ENCODE measurements around the gene STK25. TPM values are rescaled to one million over a fixed set of nuclear protein-coding genes. Genes with fewer than 3 reads are reported as not detected.

The STK25 gene
- total and polyA plus RNA-seq, 10 donors = 127 to 254 (median 172) TPM

DNA sequence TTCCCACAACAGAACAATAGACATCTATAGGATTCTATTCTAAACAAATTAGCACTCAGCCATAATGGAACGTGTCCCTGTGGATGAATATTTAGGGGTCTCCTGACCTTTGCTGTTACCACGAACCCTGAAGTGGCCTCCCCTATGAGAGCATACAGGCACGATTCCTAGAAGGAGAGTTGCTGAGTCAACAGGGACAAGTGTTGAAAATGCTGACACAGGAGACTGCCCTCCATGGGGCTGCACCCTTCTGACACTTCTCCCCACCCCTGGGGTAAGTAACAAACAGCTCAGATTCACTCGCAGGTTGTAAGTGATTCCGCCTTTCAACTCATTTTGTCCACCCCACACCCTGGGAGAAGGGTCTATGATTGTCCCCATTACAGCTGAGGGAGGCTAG, 14.1 kb upstream of the STK25 start:
- intact Hi-C loops (cut with DNase I; ENCODE audit: low total_unique reads) = no loop called here
- TF ChIP-seq POLR2AphosphoS5 (IDR thresholded peaks at IDR 0.05) (no peak), POLR2A (IDR thresholded peaks at IDR 0.05) (no peak)
- TF ChIP-seq, protein P1, sequence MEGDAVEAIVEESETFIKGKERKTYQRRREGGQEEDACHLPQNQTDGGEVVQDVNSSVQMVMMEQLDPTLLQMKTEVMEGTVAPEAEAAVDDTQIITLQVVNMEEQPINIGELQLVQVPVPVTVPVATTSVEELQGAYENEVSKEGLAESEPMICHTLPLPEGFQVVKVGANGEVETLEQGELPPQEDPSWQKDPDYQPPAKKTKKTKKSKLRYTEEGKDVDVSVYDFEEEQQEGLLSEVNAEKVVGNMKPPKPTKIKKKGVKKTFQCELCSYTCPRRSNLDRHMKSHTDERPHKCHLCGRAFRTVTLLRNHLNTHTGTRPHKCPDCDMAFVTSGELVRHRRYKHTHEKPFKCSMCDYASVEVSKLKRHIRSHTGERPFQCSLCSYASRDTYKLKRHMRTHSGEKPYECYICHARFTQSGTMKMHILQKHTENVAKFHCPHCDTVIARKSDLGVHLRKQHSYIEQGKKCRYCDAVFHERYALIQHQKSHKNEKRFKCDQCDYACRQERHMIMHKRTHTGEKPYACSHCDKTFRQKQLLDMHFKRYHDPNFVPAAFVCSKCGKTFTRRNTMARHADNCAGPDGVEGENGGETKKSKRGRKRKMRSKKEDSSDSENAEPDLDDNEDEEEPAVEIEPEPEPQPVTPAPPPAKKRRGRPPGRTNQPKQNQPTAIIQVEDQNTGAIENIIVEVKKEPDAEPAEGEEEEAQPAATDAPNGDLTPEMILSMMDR (IDR thresholded peaks at IDR 0.05 in 8 of 11, conservative IDR thresholded peaks at IDR 0.05 in 3 of 11) = no peak
- DNase-seq = no peak
- Histone ChIP-seq H3K4me1 (no peaks in the 10 kb centered on the region), H3K4me3 (no peak overlapping the region), H3K27ac (no peak overlapping the region), H3K36me3 (no peaks in the 10 kb centered on the region), H3K9me3 (peaks cover 0 to 19% (median 13%) of the 10 kb centered on the region in 8 donors), H3K27me3 (replicated peaks in 1 of 7) (peaks cover 0 to 34% (median 0%) of the 10 kb centered on the region in 7 donors)
- 70 to 89% (median 79%) methylated on average over 5 of the region's 5 CpGs for WGBS, 5 donors

DNA sequence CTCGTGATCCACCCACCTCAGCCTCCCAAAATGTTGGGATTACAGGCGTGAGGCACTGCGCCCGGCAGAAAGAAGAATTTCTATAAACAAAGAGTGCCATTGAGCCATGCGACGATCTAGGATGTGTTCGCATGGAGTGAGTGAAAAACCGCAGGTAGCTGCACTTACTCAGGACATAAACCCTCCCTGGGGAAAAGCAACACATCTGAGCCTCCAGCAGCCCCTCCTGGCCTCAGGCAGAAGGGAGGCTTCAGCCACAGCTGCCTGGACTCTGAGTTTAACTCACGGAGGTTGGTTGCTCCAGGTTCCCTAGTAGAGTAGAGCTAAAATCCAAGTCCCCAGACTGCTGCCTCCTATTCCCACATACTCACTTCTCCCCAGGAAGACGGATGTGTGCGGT, 11.3 kb upstream of the STK25 start:
- peaks cover 0 to 34% (median 0%) of the 10 kb centered on the region in 7 donors for H3K27me3 ChIP-seq (replicated peaks in 1 of 7)
- no peaks in the 10 kb centered on the region for H3K9me3 ChIP-seq
- DNase-seq = no peak
- TF ChIP-seq POLR2A (IDR thresholded peaks at IDR 0.05) (no peak), POLR2AphosphoS5 (IDR thresholded peaks at IDR 0.05) (no peak)
- TF ChIP-seq, protein P1 (IDR thresholded peaks at IDR 0.05 in 8 of 11, conservative IDR thresholded peaks at IDR 0.05 in 3 of 11) = no peak
- H3K4me1 ChIP-seq = peaks cover 0 to 9% (median 0%) of the 10 kb centered on the region in 6 donors
- no peaks in the 10 kb centered on the region for H3K36me3 ChIP-seq
- no peak overlapping the region for H3K4me3 ChIP-seq
- 78 to 90% (median 86%) methylated on average over 11 of the region's 11 CpGs for WGBS, 5 donors
- intact Hi-C loops (cut with DNase I; ENCODE audit: low total_unique reads) = no loop called here
- H3K27ac ChIP-seq = no peak overlapping the region

DNA sequence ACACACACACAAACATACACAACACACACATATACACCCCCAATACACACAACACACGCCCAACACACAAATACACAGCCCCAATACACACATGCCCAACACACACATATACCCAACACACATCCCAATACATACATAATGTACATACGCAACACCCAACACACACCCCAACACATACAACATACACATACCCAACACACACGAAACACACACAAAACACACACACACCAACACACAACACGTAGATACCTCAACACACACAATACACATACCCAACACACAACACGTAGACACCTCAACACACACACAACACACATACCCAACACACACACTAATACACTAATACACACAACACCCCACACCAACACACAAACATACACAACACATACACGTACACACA, 8.9 kb upstream of the STK25 start:
- no peak overlapping the region for H3K27ac ChIP-seq
- H3K9me3 ChIP-seq = no peaks in the 10 kb centered on the region
- DNase-seq = no peak
- no peaks in the 10 kb centered on the region for H3K36me3 ChIP-seq
- WGBS, 5 donors = 90 to 96% (median 94%) methylated on average over 6 of the region's 6 CpGs
- no peak overlapping the region for H3K4me3 ChIP-seq
- peaks cover 0 to 9% (median 0%) of the 10 kb centered on the region in 6 donors for H3K4me1 ChIP-seq
- no peak for TF ChIP-seq POLR2AphosphoS5 (IDR thresholded peaks at IDR 0.05)
- TF ChIP-seq POLR2A (IDR thresholded peaks at IDR 0.05) = no peak
- TF ChIP-seq, protein P1 (IDR thresholded peaks at IDR 0.05 in 8 of 11, conservative IDR thresholded peaks at IDR 0.05 in 3 of 11) = no peak
- peaks cover 0 to 29% (median 0%) of the 10 kb centered on the region in 7 donors for H3K27me3 ChIP-seq (replicated peaks in 1 of 7)
- intact Hi-C loops (cut with DNase I; ENCODE audit: low total_unique reads) = no loop called here

DNA sequence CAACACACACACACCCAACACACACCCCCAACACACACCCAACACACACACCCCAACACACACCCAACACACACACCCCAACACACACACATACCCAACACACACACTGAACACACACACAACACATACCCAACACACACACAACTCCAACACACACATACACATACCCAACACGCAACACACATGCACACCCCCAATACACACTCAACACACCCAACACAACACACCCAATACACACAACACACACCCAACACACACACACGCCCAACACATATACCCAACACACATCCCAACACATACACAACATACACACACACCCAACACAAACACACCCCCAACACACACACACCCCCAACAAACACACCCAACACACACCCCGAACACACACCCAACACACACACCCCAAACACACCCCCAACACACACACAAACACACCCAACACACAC, 8.2 kb upstream of the STK25 start:
- no peaks in the 10 kb centered on the region for H3K36me3 ChIP-seq
- no peak overlapping the region for H3K4me3 ChIP-seq
- no peaks in the 10 kb centered on the region for H3K9me3 ChIP-seq
- peaks cover 0 to 9% (median 0%) of the 10 kb centered on the region in 6 donors for H3K4me1 ChIP-seq
- 96 to 100% (median 97%) methylated on average over 3 of the region's 3 CpGs for WGBS, 5 donors
- peaks cover 0 to 21% (median 0%) of the 10 kb centered on the region in 7 donors for H3K27me3 ChIP-seq (replicated peaks in 1 of 7)
- no peak for DNase-seq
- TF ChIP-seq, protein P1 (IDR thresholded peaks at IDR 0.05 in 8 of 11, conservative IDR thresholded peaks at IDR 0.05 in 3 of 11) = no peak
- no peak for TF ChIP-seq POLR2AphosphoS5 (IDR thresholded peaks at IDR 0.05)
- TF ChIP-seq POLR2A (IDR thresholded peaks at IDR 0.05) = no peak
- intact Hi-C loops (cut with DNase I; ENCODE audit: low total_unique reads) = no loop called here
- no peak overlapping the region for H3K27ac ChIP-seq
